NCI-H526 (cell line): ENCODE results near the gene KIF2B.
"Not testable (repeated sequence)": the region's sequence is repeated elsewhere in the genome, so short reads cannot be mapped to it uniquely, and the experiment has no call there.

ENCODE experiments used
- DNase-seq, 2 experiments: peaks; one replicate each; lab custom pipeline; 2025; lab: John Stamatoyannopoulos, UW

KIF2B gene

GRCh38 chr17:53822764-53823163, at the start of gene KIF2B:
Gene KIF2B, plus strand, starts transcription at chr17:53822927. Its CDS starts 107 bp downstream, at chr17:53823034.
- no peak for DNase-seq

GRCh38 chr17:53780320-53780719, 42.4 kb upstream of the KIF2B start:
- DNase-seq = no peak

GRCh38 chr17:53791551-53791950, 31.2 kb upstream of the KIF2B start:
- no peak for DNase-seq

- no peak for DNase-seq
Observed at GRCh38 chr17:53792451-53792850, 30.3 kb upstream of the KIF2B start.

- no peak for DNase-seq
Observed at GRCh38 chr17:53792997-53793396, 29.7 kb upstream of the KIF2B start.

GRCh38 chr17:53794875-53795274, 27.9 kb upstream of the KIF2B start:
- DNase-seq = no peak

GRCh38 chr17:53796642-53797041, 26.1 kb upstream of the KIF2B start:
- DNase-seq = no peak

- DNase-seq = no peak
Observed at GRCh38 chr17:53797501-53797900, 25.2 kb upstream of the KIF2B start.

GRCh38 chr17:53804437-53804836, 18.3 kb upstream of the KIF2B start:
- no peak for DNase-seq

- DNase-seq = no peak
Observed at GRCh38 chr17:53806473-53806872, 16.3 kb upstream of the KIF2B start.

- DNase-seq = no peak
Observed at GRCh38 chr17:53807286-53807685, 15.4 kb upstream of the KIF2B start.

- DNase-seq = no peak
Observed at GRCh38 chr17:53818271-53818670, 4.5 kb upstream of the KIF2B start.

GRCh38 chr17:53818929-53819328, 3.8 kb upstream of the KIF2B start:
- DNase-seq = no peak

- DNase-seq = no peak
Observed at GRCh38 chr17:53819956-53820355, 2.8 kb upstream of the KIF2B start.

- DNase-seq = no peak
Observed at GRCh38 chr17:53823341-53824050, 769 bp downstream of the KIF2B start.

- not testable (repeated sequence) for DNase-seq
Observed at GRCh38 chr17:53834771-53835170, 12.0 kb downstream of the KIF2B start.

GRCh38 chr17:53837131-53837530, 14.4 kb downstream of the KIF2B start:
- DNase-seq = no peak

- no peak for DNase-seq
Observed at GRCh38 chr17:53844491-53845107, 21.9 kb downstream of the KIF2B start.

GRCh38 chr17:53871128-53871527, 48.4 kb downstream of the KIF2B start:
- DNase-seq = not testable (repeated sequence)
